Testis (tissue), 2 donors: ENCODE measurements around the gene AMOTL2.

Source experiments
- CTCF ChIP-seq, 3 experiments: fragments of 450-650 bp in 2 of 3; fragments of 200-600 bp in 1 of 3; sonication (generic) in 1 of 3; IDR thresholded peaks; one replicate each; pipeline ENCODE4 v1.5.1; 2016 to 2019; ENCODE audit warnings: antibody characterized with exemption in 3 of 3, mild to moderate bottlenecking in 2 of 3, moderate library complexity in 1 of 3
- POLR2A ChIP-seq: fragments of 450-650 bp; IDR thresholded peaks from one replicate; pipeline ENCODE4 v1.6.1; 2017; ENCODE audit warnings: antibody characterized with exemption, mild to moderate bottlenecking, moderate library complexity

- TF ChIP-seq CTCF (IDR thresholded peaks at IDR 0.05) (no peak), POLR2A (no peak)
Observed at GRCh38 chr3:134364936-134365765, 9.1 kb downstream of the AMOTL2 start.
